Activated CD8-positive, alpha-beta memory T cell treated with anti-CD3 and anti-CD28 coated beads for 1 hour (primary cell): ENCODE data around the gene EAF2.
"Not testable (repeated sequence)": the region's sequence is repeated elsewhere in the genome, so short reads cannot be mapped to it uniquely, and the experiment has no call there.

Source experiments
- DNase-seq, 2 donors: peaks; one replicate each; pipeline ENCODE4 v3.0.0-alpha.2; 2020; ENCODE audit warnings: low read depth in 1 of 2; ENCODE audit errors: extremely low read depth in 1 of 2

Gene EAF2

DNA sequence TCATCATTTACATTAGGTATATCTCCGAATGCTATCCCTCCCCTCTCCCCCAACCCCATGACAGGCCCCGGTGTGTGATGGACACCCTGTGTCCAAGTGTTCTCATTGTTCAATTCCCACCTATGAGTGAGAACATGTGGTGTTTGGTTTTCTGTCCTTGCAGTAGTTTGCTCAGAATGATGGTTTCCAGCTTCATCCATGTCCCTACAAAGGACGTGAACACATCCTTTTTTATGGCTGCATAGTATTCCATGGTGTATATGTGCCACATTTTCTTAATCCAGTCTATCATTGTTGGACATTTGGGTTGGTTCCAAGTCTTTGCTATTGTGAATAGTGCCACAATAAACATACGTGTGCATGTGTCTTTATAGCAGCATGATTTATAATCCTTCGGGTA is 22.8 kb downstream of the EAF2 start:
- not testable (repeated sequence) for DNase-seq

DNA sequence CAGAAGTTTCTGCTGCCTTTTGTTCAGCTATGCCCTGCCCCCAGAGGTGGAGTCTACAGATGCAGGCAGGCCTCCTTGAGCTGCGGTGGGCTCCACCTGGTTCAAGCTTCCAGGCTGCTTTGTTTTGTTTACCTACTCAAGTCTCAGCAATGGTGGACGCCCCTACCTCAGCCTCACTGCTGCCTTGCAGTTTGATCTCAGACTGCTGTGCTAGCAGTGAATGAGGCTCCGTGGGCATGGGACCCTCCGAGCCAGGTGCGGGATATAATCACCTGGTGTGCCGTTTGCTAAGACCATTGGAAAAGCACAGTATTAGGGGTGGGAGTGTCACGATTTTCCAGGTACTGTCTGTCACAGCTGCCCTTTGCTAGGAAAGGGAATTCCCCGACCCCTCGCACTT is 28.2 kb downstream of the EAF2 start:
- DNase-seq, result not testable (repeated sequence)

DNA sequence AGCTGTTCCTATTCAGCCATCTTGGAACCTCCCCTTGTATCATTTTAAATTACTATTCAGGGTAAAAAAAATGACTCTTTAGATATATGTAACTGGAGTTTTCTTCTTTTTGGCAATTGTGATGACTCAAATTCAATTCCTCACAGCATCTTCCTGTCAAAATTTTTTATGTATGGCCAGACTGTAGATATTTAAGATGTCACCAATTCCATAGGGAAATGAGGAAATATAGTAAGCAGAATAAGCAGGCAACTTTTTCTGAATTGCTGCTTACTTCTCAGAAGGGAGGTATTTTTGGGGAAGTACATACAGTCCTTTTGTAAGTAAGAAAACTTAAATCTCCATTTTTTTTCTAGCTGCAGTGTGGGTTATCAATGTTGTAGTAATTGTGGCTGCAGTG is 28.8 kb downstream of the EAF2 start:
- no peak for DNase-seq

DNA sequence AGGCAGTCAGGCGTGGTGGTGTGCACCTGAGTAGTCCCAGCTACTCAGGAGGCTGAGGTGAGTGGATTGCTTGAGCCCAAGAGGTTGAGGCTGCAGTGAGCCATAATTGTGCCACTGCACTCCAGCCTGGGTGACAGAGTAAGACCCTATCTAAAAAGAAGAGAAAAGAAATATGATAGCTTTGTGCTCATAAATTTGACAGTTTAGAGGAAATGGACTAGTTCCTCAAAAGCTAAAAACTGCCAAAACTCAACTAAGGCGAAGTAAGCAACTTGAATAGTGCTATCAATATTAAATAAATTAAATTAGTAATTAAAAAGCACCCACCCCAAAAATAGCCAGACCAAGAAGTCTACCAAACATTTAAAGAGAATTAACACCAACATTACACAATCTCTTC is 34.7 kb downstream of the EAF2 start:
- DNase-seq, result no peak

DNA sequence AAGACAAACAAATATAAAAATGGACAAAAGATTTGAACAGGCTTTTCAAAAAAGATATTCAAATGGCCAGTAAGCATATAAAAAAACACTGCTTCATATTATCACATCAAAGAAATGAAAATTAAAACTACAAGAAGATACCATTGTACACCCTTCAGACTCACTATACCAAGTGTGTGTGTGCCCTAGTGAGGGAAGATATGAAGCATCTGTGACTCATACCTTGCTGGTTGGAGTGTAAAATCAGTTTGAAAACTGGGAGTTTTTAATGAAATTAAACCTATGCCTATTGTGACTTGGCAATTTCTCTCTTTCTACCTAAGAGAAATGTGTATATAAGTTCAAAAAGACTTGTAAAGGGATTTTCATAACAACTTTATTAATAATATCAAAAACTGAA is 35.7 kb downstream of the EAF2 start:
- DNase-seq, result no peak

DNA sequence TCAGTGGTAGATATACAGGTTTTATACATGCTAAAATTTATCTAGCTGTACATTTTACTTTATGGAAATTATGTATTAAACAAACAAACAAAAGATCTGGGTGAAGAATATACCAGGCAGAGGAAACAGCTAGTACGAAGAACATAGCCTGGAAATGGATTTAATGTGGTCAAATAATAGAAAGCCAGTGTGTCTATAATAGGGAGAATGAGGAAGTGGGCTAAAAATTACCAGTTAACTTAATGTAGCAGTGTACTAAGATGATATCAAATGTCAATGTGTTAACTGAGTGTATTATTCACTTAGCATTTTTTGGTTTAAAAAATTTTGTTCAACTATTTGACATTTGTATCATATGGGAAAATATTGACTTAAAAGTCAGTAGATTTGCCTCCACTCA is 36.4 kb downstream of the EAF2 start:
- no peak for DNase-seq

DNA sequence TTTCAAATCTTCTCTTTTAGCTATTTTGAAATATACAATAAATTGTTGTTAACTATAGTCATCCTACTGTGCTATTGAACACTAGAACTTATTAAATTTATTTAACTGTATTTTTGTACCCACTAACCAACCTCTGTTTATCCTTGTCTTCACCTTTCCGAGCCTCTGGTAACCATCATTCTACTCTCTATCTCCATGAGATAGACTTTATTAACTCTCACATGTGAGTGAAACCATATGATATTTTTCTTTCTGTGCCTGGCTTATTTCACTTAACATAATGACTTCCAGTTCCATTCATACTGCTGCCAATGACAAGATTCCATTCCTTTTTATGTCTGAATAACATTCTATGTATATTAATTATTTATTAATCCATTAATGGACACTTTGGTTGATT is 43.4 kb downstream of the EAF2 start:
- no peak for DNase-seq

DNA sequence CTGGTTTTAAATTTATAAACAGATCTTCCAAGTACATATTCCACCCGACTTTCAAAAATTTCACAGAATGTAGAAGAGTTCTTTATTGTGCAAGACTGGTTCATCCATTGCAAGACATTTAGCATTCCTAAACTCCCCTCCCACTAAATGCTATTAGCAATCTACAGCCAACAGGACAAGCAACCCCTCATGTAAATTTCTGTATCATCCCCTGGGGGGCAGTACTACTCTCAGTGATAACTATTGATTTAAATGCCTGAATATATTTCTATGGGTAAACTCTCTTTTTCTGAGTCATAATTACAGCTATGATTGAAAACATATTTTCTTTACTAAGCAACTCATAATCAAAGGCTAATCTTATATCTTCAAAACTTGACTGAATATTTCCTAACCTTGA is 48.5 kb downstream of the EAF2 start:
- no peak for DNase-seq

DNA sequence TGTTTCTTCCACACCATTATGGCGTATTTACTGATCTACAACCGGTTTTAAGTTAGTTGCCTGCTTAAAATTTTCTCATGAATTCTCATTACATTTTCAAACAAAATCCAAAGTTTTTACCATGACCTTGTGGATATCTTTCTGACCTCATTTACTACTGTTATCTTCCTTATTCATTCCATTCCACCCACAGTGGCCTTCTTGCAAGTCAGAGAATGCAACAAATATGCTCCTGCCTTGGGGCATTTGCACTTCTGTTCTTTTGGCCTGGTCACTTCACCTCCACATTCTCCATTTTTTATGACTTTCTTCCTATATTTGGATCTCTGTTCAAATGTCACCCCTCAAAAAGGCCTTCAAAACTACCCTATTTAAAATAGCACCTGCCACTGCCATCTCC is 50.4 kb downstream of the EAF2 start:
- no peak for DNase-seq

DNA sequence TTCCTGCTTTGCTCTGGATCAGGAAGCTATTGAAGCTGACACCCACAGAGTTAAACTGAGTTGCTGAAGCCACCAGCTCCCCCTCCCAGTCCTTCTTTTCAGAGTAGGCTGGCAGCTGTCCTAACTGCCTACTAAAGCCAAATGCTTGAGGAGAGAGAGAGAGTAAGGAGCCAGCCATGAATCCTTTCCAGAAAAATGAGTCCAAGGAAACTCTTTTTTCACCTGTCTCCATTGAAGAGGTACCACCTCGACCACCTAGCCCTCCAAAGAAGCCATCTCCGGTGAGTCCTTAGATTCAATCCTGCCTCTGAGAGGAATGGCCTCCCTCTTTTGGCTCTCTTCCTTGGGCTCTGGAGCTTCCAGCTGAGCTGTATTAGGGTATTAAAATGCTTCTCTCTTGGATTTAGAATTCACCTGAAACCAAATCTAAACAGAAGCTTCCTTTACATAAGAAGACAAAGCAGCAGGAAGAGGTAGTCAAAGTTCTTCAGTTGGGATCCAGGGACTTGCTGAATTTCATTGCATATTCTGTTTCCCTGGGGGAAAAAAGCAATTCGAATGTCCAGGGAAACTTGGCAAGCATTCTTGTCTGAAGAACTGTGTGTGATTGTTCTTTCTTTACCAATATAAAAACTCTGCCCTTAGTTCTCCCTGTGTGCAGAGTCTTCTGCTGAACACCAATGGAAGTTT is 59.4 kb downstream of the EAF2 start, which contains the start of gene SLC15A2:
TSS of gene SLC15A2 (plus strand) at position 101 of the 690 bp plus-strand sequence. CDS start at position 177, 76 bp downstream.
- no peak for DNase-seq

DNA sequence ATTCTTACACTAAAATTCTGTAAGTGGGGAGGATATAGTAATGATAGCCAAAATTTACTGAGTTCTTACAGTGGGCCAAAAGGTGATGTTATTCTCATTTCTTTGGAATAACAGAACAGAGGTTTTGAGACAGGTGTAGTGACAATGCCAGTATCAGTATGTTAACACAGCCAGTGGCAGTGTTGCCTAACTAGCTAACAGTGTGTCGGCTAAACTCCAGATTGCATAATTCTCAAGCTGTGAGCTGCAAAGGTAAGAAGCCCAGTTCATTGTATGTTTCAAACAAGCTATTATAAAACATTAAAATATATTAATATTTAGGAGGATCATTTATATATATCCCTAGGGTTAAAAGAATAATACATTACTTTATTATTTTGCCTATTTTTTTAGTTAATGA is 60.1 kb downstream of the EAF2 start:
- no peak for DNase-seq

DNA sequence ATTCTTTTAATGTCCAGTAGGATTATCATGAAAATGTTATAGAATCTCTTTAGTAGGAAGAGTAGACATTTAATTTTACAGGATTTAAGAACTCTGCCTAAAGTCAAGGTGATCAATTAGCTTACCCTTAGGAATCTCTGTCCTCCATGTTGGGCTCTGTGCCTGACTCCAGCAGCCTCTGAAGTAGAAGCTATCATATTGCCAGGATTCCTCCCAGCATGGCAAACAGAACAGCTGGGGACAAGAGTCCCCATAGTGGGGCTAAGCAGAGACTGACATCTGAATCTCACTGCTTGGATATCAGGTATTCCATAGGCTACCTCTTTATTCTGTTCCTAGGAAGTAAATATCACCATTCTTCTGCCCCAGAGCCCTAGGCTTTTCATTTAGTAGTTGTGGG is 60.7 kb downstream of the EAF2 start:
- DNase-seq, result no peak

DNA sequence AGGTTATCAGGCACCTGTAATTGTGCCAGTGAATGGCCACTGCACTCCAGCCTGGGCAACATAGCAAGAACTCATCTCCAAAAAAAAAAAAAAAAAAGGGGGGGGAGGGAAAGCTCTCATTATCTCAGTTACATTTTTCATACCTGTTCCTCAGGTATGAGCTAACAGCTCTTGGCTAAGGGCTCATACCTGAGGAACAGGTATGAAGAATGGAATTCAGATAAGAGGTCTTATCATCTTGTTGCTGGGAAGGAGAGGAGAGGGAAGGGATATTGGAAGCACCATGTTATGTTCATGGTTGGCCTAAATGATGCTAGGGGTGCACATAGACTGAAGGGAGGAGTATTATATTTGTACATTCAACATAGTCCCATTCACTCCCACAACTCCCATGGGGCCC is 61.8 kb downstream of the EAF2 start:
- no peak for DNase-seq

DNA sequence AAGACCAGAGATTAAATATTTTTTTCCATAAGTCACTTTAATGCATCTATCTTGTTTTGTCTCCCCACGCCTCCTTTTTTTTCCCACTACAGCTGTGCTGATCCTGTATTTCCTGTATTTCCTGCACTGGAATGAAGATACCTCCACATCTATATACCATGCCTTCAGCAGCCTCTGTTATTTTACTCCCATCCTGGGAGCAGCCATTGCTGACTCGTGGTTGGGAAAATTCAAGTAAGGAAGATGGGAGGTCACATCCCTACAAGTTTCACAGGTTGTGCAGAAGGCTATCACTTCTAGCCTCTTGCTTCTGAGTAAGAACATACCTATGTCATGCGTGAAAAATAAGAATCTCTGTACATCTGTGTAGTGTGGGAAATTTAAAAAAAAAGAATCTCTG is 62.3 kb downstream of the EAF2 start:
- no peak for DNase-seq

DNA sequence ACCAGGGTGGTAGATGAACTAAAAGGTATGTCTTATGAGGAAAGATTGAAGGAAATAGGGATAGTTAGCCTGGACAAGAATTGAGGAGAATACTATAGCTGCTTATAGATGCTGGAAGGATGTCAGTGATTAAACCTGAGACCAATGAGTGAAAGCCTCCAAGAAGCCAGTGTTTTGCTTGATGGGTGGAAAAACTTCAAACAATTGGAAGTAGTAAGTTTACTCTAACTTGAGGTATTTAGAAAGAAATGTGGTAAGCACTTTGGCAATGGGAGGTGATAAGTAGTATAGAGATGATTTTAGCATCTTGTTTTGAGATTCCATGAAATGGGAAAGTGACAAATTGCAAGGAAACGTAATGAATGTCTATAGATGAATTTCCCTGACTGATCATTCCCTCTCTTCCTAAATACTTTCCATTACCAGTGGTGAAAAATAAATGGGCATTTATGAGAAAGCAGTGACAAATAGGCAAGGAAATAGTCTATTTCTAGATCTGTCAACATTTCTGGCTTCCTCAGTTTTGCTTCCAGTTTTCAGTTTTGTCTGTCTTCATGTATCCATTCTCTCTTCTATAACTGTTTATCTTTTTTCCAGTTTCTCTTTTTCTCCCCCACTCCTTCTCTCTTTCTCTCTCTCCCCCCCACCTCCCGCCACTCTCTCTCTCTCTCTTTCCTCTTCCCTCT is 78.4 kb downstream of the EAF2 start:
- DNase-seq, result no peak

DNA sequence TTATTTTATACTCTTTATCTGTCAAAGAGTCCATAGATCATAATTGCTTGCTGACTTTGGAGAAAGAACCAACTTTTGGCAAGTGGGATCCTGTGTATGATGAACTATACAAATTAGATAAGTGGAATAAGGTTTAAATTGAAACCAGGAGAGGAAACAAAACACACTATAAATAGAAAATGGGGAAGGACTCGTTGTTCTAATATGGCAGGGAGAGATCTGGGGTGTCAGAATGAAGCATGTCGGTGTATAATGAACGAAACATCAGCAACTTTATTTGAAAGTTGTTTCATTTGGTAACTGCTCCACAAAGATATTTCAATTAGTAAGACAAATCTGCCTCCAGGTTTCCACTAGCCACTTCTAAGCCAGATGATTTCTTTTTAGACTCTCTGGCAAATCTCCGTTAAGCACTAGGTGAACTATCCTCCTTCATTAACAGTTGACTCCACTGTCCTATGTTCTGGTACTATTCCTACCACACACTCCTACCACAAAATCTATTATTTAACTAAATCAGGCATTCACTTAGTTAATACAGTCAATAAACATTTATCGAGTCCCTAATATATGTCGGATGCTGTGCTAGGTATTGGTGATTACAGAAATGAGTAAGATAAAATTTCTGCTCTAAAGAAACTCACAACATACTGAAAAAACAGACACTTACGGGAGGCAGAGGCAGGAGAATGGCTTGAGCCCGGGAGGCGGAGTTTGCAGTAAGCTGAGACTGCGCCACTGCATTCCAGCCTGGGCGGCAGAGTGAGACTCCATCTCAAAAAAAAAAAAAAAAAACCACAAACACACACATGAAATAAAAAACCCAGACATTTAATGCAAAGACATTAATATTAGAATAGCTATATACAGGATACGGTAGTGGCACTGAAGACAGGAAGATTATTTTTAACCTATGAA is 79.3 kb downstream of the EAF2 start:
- no peak for DNase-seq

DNA sequence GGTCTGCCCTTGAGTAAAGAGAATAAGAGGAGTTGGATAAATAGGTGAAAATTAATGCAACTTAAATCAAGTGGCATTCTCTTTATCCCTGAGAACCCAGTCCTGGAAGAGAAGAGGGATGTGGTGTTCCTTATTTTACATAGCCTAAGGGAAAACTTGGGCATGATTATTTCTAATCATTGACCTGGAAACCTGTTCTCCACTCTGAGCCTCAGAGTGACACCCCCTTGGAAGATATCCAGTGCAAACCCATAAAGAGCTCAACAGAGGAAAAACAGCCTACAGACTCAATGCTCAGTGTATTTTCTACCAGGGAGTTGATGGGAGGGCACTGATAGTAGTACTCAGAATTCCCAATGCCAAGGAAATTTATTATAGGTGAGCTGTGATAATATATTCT is 81.2 kb downstream of the EAF2 start:
- DNase-seq, result no peak

DNA sequence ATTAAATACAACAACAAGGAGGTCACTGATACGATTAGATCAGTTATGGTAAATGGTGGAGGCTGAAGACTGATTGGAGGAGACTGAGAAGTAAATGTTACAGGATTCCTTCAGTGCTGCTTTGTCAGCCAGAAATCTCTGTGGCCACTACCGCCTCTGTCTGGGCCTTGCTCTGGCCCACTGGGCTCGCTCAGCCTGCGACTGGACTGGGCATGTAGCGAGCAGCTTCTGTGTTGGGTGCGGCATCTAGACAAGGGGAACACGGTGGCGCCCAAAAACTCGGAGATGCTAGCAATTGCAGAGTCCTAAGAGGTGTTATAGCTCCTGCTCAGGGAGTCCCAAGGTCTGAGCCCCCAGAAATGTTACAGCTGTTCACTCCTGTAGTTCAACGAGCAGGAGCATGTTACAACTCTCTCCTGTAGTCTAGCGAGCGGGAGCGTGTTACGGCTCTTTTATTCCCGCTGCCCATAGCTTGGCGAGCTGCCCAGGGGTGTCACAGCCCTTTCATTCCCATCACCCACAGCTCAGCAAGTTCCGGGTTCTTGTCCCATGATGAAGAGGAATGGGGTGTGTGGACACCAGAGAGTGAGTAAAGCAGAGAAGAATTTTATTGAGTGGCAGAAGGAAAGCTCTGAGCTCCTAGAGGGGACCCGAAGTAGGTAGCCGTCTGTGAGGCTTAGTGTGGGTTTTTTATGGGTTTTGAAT is 83.9 kb downstream of the EAF2 start:
- DNase-seq, result no peak

DNA sequence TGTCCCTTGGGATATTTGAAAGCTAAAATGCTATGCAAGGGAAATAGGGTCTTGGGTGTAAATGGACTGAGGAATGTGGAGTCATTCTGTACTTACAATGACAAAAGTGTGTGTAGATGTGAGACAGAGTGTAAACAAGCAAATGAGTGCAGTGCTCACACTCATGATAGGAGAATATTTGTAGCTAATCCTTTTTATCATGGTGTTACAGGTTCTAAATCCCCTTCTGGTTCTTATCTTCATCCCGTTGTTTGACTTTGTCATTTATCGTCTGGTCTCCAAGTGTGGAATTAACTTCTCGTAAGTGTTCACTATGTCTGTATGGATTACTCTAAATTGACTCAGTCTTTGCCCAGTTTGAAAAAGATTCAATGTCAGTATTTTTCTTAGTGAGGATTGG is 89.7 kb downstream of the EAF2 start:
- DNase-seq, result no peak

DNA sequence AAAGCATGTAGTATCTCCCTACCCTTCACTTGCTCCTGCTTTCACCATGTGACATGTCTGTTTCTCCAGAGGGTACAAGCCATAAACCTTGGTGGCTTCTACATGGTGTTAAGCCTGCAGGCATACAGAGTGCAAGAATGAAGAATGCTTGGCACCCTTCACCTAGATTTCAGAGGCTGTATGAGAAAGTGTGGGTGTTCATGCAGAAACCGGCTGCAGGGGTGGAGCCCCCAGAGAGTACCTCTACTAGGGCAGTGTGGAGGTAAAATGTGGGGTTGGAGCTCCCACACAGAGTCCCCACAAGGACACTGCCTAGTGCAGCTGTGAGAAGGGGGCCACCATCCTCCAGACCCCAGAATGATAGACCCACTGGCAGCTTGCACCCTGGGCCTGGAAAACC is 91.4 kb downstream of the EAF2 start:
- DNase-seq, result no peak
